ENCODE data around the gene IL27RA.

DNA sequence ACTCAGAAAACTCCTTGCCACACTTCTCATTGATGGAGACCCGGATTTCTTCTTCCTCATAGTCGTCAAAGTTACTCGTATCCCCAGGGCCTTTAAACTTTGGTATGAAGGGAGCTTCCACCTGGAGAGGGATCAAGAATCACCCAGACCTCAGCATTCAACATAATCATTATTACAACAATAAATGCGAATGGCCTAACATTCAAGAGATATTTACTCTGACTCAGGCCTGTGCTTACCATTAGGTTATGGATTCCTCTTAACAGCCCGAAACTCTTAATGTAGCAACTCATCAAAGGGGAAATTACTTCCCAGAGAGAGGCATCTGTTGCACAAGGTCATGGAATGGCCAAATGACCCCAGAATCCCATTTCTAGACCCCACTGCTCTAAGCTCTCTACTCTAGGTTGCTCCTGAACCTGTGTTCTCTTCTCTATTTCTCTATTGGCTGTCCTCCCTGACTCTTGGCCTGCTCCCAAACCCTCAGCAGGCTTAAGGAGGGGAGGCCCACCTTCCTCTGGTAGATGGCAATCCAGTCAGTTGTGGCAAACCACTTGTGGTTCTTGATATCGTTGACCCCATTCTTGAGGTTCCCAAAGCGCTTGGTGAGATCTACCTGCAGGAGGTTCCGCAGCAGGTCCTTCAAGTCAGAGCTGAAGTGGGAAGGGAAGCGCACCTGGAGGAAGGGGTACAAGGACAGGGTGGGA is 61.7 kb downstream of the IL27RA start:
- TF ChIP-seq, protein P1, sequence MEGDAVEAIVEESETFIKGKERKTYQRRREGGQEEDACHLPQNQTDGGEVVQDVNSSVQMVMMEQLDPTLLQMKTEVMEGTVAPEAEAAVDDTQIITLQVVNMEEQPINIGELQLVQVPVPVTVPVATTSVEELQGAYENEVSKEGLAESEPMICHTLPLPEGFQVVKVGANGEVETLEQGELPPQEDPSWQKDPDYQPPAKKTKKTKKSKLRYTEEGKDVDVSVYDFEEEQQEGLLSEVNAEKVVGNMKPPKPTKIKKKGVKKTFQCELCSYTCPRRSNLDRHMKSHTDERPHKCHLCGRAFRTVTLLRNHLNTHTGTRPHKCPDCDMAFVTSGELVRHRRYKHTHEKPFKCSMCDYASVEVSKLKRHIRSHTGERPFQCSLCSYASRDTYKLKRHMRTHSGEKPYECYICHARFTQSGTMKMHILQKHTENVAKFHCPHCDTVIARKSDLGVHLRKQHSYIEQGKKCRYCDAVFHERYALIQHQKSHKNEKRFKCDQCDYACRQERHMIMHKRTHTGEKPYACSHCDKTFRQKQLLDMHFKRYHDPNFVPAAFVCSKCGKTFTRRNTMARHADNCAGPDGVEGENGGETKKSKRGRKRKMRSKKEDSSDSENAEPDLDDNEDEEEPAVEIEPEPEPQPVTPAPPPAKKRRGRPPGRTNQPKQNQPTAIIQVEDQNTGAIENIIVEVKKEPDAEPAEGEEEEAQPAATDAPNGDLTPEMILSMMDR (conservative IDR thresholded peaks at IDR 0.05; ENCODE audit: low read length), result no peak
- TF ChIP-seq EZH2phosphoT487 (IDR thresholded peaks at IDR 0.05; ENCODE audit: borderline replicate concordance), result no peak
